ENCODE results near the gene TEX30. TPM values are rescaled to one million over a fixed set of nuclear protein-coding genes. Genes with fewer than 3 reads are reported as not detected.

Gene TEX30
- total and polyA plus RNA-seq, 2 donors (not counting 3 experiments of a cell fraction or from before 2014, with no cell fraction given), result 12.5 to 19.8 TPM

- POLR2A ChIA-PET, result interaction anchor here (0.7 to 1.2 kb wide), 5 partner anchors 27 to 188 kb away, joined by 3 to 4 read pairs (median 3); partner anchors contain the start of gene ERCC5
- BruUV-seq (replicated peaks), result TSS peak; percentile 97
These were observed 605 bp upstream of the TEX30 start for GRCh38 chr13:102774214-102774568.

More at GRCh38 chr13:102774214-102774568, 605 bp upstream of the TEX30 start:
- Histone ChIP-seq H3K36me3 (ENCODE audit: control insufficient read depth in 2 of 2, extremely low read depth in 1 of 2, insufficient read depth in 2 of 2, low read length in 2 of 2) (no peaks in the 10 kb centered on the region), H3K9me1 (replicated peaks; ENCODE audit: control insufficient read depth, extremely low read depth, insufficient read depth, low read length) (no peaks in the 10 kb centered on the region), H3K79me2 (ENCODE audit: control insufficient read depth, insufficient read depth, low read length) (peaks cover 22% of the 10 kb centered on the region), H3K4me1 (ENCODE audit: control insufficient read depth, extremely low read depth, insufficient read depth, low read length) (peaks cover 18% of the 10 kb centered on the region), H3K4me2 (ENCODE audit: insufficient read depth, low read length) (peak overlapping the region; percentile 79), H2AFZ (ENCODE audit: low read depth, low read length) (peak overlapping the region; percentile 98), H4K20me1 (replicated peaks; ENCODE audit: control insufficient read depth, extremely low read depth, insufficient read depth, low read length) (no peaks in the 10 kb centered on the region), H3K9ac (replicated peaks; ENCODE audit: extremely low read depth, insufficient read depth, low read length) (peak overlapping the region; percentile 88), H3K27me3 (ENCODE audit: control insufficient read depth in 2 of 2, insufficient read depth in 2 of 2, low read length in 2 of 2) (no peaks in the 10 kb centered on the region), H3K9me3 (replicated peaks; ENCODE audit: control insufficient read depth, insufficient read depth, low read length) (no peaks in the 10 kb centered on the region), H3K27ac (ENCODE audit: insufficient read depth, low read depth, low read length) (peak overlapping the region; percentile 76), H3K4me3 (replicated peaks in 1 of 3; ENCODE audit: insufficient read depth in 1 of 3, low read depth in 1 of 3, low read length in 3 of 3) (peak overlapping the region; percentile 1 to 88 (median 85))
- TF ChIP-seq JUN (IDR thresholded peaks at IDR 0.05; ENCODE audit: borderline replicate concordance, insufficient read depth, insufficient read length, low read depth), result no peak
- no peak for TF ChIP-seq MYC (IDR thresholded peaks at IDR 0.05; ENCODE audit: low read depth, low read length)
- no peak for TF ChIP-seq GATA2 (IDR thresholded peaks at IDR 0.05; ENCODE audit: insufficient read depth, insufficient read length, low read depth, low read length)
- TF ChIP-seq POLR2A (IDR thresholded peaks at IDR 0.05; ENCODE audit: low read depth, low read length), result no peak
- TF ChIP-seq FOS (IDR thresholded peaks at IDR 0.05; ENCODE audit: borderline replicate concordance, insufficient read depth, low read length), result no peak
- TF ChIP-seq CTCF (IDR thresholded peaks at IDR 0.05; ENCODE audit: extremely low read depth in 1 of 2, insufficient read depth in 1 of 2, low read depth in 1 of 2, low read length in 2 of 2), result no peak
- TF ChIP-seq POLR2AphosphoS5 (IDR thresholded peaks at IDR 0.05; ENCODE audit: insufficient read depth, low read depth, low read length), result no peak
- no peak for TF ChIP-seq MAX (IDR thresholded peaks at IDR 0.05; ENCODE audit: insufficient read depth, insufficient read length)
- no peak for TF ChIP-seq EZH2 (IDR thresholded peaks at IDR 0.05; ENCODE audit: borderline replicate concordance, low read depth, low read length, severe bottlenecking)
- FAIRE-seq (no peak), DNase-seq (ENCODE audit: low read depth, low spot score) (no peak)
- intact Hi-C loops (cut with micrococcal nuclease) (no loop called here), dilution Hi-C loops (cut with MboI; ENCODE audit: extremely low pct_ligation_motif_present, low sequenced_read_pairs) (no loop called here)
- CTCF ChIA-PET, result interaction anchor here (0.8 to 1.9 kb wide), 9 partner anchors 11 to 182 kb away, joined by 3 to 10 read pairs (median 5); partner anchors contain the start of gene ERCC5

Measured in endothelial cell of umbilical vein (primary cell).